MV-4-11 (cell line): ENCODE measurements around the gene KCNK3.

Source experiments
- DNase-seq: peaks from one replicate; lab custom pipeline; 2025; lab: John Stamatoyannopoulos, UW

KCNK3 gene

DNA sequence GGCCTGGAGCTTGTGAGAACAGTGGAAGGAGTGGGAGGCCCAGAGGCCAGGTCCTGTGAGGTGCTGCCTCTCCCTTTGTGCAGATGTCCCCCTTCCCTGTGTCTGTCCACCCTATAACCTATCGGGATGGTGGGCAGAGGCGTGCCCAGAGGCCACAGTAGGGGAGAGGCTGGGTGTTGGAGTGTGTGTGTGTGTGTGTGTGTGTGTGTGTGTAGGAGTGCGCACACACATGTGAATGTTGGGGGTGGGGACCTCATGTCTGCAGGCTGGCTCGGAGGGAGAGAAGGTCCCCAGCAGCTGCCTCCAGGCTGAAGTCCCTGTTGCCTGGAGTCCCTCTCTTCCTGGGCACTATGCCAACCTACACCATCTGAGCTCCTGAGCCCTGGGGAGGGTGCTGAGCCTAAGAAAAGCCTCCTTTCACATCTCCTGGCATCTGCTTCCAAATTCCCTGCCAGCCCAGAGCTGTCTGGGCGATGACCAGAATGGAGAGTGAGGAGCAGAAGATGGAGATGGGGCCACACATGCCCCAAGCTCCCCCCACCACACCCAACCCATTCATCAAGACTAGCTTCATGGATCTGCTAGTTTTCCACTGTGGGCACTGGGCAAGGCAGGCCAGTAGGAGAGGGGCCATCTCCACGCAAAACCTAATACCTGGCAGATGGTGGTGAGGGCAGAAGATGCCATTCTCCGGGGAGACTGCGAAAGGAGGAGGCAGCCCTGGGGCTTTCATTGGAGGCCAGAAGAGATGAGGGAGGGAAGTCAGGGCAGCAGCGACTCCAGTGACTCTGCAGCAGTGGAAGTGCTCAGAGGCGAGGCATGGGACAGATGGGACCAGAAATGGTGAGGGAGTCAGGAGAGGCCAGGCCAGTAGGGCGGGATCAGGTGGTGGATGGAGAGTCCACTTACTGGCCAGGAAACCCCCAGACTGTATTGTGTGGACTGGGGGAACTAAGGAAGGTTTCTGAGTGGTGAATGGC is 20.3 kb downstream of the KCNK3 start:
- no peak for DNase-seq

DNA sequence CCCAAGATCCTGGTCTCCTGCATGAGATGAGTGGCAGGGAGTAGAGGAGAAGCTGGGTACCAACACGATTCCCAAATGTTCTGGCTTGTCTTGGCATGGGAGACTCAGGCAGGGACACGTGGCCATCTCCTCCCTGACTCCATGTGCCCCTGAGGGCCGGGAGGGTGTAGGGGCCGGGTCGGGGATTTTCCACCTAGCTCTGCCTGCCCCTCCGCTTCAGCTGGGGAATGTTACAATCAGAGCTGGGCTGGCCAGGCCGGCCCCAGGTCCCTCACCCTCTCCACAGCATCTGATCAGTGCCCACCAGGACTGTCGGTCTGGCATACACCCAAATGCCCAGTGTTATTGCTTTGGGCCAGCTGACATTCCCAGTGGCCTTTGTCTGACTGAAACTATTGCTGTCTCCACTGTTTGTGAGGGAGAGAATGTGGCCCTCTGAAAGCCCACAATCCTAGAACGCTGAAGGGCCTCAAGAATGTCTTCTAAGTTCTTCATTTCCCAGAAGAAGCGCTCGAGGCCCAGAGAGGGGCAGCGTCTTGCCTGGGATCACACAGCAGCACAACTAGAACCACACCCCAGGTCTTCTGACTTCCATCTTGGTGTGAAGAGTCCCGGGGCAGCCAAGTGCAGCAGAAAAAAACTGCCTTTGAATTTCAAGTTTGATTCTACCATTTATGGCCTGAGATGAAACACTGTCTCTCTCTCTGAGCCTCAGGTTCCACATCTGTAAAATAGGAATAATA is 23.2 kb downstream of the KCNK3 start:
- no peak for DNase-seq

DNA sequence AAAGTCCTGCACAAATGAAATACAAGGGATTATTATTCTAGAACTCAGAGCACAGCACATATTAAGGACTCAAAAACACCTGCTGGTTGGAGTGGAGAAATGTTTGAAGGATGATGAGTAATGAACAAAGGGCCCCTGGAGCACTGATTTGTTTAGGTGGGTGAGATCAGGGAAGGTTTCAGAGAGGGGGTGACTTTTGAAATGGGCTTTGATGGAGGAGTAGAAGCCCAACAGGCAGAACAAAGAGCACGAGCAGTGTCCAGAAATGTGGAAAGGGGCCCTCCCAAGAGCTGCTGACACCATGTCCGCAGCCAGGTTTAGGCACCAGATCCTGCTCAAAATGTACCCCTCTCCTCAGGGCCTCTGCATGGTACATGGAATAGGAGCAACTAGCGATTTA is 23.8 kb downstream of the KCNK3 start:
- no peak for DNase-seq

DNA sequence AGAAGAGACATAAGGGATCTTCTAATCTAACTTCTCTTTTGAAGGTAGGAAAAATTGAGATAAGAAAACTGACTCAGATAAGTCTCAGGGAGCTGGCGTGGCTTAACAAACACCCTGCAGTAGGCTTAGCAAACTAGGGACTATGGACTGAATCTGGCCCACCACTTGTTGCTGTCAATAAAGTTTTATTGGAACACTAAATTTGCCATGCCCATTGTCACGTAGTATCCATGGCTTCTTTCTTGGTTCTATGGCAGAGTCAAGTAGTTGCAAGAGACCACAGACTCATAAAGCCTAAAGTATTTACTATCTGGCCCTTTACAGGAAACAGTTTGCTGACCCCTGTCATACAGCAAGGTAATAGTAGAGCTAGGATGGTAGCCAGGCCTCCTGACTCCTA is 24.2 kb downstream of the KCNK3 start:
- DNase-seq: no peak

DNA sequence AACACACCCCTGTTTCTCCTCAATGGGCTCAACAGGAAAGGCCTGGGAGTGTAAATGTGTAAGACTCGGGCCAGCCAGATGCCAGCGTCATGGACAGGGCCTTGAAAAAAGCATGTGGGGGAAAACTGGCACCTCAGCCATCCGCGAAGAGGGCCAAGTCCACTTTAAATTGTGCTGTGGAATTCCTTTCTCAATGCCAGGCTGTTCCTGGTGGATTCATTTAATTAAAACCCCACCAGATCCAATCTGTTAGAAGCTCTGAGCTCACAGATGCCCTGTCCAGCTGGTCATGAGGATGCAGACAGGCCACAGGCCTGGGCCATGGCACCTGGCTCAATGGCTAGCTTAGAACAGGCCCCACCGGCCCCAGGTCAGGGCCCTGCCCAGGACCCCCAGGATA is 24.8 kb downstream of the KCNK3 start:
- no peak for DNase-seq

DNA sequence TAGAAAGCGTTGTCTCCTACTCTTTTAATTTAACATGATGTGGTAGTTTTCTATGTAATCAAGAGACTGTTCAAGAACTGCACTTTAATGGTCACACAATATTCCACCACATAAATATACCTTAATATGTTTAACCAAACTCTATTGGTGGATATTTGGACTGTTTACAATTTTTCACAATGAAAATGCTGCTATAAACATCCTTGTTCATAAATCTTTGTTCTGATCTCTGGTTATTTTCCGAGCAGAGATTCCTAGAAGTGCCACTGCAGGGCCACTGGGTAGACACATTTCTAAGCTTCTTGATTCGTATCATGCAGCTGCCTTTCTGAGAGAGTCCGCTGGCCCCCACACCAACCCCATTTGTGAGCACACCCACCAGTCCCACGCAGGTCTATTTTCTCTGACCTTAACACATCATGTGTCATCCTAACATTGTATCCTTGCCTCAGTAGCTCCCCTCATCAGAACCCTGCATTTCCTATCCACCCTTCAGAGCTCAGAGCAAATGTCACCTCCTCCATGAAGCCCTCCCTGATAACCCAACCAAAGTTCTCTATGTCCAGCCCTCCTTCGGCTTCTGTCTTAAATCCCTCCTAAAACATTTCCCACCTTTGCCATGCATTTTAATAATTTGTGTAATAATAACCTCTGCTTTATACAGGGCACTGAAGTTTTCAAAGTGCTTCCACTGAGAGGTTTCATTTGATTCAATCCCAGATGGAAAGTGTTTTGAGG is 26.6 kb downstream of the KCNK3 start:
- DNase-seq: no peak

DNA sequence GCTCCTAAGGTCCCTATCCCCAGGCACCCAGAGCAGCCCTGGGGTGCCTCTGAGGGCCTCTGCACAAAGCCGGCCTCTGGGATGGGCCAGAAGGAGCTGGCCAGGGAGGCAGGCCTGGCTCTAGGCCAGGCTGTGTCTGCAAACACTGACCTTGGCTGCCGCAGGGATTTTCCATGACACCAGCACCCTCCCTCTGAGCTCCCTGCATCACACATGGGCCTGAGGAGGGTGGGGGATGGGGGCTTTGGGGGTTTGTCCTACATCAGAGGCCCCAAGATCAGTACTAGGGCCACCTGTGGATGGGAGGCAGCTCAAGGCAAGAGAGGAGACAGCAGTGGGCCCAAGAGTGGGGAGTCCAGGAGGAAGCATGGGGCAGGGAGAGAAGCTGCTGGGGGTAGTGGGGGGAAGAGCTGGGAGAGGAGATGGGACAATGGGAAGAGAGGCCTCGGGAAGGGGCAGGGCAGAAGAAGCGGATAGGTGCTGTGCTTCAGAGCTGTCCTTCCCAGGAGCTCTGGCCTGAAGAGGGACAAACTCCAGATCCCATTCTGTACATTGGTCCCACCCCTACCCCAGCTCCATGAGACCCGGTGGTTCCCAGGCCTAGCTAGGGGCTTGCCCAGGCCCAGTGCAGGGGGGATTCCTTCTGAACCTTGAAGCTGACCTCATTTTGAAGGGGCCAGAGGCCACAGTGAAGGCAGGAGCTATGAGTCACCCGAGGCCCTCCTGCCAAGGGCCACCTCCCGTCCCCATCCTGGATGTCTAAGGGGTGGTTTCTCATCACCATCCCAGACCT is 28.0 kb downstream of the KCNK3 start:
- DNase-seq: no peak

DNA sequence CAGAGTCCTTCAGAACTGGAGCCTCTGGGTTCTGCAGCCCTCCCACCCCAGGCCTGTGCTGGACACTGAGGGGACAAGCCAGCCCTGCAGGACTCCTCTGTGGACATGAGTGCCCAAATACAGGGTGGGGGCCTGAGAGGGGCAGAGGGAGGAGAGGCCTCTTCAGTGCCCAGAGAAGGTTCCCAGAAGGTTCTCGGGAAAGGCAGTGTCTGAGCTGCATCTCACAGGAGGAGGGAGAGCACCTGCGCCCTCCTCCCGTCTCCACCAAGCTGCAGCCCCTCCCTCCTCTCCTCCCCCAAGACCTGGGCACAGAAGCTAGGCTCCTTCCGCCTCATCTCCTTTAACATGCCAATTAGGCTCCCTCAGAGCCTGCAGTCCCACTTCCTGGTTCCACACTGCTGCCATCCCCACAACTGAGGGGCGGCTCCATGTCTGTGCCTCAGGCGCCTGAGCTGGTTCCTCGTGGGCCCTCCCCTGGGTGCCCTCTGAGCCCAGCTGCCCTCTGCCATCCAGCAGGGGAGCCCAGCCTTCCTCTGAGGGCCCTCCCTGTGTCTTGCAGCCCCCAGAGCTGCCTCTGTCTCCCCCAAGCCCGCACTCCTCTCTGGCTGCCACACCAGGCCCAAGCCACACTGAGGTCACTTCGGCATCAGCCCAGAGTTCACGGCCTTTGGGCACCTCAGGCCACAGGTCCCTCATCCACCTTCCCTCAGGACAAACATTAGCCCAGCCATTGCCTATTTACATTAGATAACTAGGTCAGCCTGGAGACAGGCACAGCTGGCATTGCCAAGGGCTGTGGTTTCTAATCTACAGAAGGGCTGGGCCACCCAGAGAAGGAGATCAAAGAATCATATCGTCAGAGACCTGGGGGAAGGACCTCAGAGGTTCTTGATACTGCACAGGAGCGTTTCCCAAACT is 28.9 kb downstream of the KCNK3 start:
- no peak for DNase-seq

DNA sequence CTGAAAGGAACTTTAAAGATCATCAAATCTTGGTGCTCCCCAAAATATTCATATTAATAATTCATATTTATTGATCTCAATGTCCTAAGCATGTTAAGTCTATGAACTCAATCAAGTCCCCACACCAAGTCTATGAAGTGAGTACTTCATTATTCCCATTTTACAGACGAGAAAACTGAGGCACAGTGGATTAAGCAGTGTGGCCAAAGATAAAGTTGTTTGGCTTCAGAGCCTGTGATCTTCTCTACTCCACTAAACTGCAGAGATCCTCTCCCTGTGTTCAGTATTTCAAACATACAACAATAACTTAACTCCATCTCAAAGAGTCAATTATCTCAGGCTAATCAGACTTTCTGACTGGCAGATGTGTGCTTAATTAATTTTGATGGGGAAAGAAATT is 29.8 kb downstream of the KCNK3 start:
- no peak for DNase-seq

DNA sequence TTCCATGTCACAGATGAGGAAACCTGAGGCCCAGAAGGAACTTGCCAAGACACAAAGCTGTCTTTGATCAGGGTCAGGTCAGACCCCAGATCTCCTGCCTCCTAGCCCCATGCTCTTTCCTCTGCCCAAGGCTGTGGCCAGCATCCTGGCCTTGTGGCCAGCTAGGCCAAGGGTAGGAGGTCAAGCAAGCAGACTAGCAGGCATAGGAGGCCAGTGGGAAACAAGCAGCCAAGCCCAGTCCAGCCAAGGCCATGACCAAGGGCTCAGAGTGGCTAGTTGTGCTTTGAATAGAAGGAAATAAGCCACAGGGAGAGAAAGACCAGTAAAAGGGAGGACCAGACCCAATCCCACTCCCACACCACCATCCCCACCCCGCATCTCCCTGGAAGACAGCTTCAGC is 30.4 kb downstream of the KCNK3 start:
- no peak for DNase-seq

DNA sequence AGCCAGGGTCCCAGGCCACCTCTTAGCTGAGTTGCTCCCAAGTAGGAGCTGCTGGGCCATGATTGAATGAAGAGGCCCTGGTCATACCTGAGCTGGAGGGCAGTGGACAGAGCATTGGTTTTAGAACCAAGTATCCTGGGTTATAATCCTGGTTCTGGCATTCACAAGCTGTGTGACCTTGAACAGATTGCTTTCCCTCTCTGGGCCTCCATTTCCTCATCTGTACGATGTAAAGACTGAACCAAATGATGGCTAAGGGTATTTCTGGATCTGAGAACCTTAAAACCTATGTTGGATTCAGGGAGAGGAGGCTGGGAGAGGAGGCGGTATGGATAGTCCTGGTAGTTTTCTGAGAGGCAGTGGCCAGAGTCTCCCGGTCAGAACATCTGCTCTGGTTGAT is 31.0 kb downstream of the KCNK3 start:
- no peak for DNase-seq

DNA sequence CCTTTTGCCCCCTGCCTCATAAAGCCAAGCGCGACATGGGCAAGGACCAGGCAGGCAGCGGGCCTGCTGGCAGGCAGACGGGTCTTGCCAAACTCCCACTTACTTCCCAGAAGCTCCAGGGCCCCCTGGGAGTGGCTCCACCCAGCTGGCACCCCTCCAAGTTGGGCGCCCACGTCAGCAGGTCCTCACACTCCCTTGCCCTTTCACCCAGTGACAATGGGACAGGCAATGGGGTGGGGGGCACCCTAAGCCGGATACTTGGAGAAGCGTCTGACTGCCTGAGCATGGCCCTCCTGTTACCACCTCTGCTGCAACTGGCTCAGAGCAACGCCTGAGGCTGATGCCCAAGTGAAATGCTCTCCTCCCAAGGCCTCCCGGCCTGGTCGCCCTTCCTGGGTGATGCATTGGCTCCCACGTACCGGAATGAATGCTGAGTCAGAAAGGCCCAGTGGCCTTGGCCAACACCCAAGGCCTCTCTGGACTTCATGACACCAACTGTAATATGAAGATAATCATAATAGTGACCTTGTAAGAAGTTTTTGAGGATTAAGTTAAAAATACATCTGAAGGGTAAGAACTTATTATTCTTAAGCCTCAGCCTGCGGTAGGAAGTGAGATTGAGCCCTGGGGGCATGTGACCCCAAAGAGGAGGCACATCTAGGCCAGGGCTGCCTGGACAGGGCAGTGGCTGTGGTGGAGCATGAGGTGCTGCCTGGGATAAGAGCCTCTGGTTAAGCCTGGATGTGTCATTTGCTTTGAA is 31.6 kb downstream of the KCNK3 start:
- DNase-seq: no peak

DNA sequence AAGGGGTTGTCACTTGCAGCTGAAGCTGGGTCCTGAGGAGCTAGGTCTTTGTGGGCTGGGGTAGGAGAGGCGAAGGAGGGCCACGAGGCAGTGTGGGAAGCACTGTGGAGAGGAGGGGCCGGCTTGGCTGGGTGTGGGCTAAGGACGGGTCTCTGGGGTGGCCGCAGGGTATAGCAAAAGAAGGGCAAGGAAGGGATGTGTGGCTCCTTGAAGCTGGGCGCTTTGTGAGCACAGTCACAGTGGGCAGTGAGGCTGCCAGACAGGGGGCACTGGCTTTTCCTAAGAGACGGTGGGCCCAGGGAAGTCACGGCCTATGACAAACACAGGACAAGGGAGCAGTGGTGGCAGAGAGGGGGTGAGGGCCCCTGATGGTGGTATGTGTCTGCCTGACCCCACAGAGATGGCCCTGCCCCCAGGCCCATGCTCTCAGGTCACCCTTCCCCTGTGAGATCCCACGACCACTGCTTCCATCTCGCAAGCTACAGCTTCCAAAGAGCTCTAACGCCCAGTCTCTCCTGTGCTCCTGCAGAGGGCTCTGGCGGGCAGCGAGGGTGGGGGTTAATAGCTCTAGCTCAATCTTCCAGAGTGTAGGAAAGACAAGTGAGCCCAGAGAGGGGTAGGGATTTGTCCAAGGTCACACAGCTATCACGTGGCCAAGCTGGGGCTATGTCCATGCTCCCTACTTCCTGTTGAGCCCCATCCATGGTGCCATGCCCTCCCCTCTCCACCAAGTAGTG is 32.4 kb downstream of the KCNK3 start:
- no peak for DNase-seq

DNA sequence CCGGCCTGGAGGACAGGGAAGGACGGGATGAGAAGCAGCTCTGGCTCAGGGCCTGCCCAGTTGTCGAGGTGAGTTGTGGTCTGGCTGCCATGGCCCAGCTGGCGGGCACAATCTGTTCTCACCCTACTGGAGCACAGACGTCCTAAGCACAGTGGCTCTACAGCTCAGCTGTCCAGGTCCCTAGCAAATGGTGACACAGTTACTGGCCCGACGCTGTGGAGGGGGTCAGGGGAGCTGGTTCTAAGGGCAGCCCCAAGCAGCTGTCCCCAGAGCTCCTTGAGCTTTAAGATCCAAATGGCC is 32.9 kb downstream of the KCNK3 start:
- no peak for DNase-seq

DNA sequence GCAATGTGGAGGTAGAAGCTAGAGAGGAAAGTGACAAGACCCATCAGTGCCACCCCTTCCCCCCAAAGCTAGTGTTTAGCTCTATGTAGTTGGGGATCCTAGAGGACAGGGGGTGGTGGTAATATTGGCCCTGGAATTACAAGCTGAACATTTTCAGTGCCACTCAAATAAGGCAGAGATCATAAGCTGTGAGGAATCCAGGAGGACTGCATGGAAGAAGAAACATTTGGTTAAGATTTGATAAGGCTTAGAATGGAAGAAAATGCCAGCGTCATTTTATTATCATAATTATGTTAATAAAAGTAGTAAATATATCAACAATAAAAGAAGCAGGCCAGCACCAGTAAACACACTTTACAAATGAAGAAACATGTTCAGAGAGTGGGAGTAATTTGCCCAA is 33.7 kb downstream of the KCNK3 start:
- no peak for DNase-seq

DNA sequence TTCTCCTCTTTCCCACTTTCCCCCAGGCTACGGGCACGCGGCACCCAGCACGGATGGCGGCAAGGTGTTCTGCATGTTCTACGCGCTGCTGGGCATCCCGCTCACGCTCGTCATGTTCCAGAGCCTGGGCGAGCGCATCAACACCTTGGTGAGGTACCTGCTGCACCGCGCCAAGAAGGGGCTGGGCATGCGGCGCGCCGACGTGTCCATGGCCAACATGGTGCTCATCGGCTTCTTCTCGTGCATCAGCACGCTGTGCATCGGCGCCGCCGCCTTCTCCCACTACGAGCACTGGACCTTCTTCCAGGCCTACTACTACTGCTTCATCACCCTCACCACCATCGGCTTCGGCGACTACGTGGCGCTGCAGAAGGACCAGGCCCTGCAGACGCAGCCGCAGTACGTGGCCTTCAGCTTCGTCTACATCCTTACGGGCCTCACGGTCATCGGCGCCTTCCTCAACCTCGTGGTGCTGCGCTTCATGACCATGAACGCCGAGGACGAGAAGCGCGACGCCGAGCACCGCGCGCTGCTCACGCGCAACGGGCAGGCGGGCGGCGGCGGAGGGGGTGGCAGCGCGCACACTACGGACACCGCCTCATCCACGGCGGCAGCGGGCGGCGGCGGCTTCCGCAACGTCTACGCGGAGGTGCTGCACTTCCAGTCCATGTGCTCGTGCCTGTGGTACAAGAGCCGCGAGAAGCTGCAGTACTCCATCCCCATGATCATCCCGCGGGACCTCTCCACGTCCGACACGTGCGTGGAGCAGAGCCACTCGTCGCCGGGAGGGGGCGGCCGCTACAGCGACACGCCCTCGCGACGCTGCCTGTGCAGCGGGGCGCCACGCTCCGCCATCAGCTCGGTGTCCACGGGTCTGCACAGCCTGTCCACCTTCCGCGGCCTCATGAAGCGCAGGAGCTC is 35.4 kb downstream of the KCNK3 start:
- no peak for DNase-seq

DNA sequence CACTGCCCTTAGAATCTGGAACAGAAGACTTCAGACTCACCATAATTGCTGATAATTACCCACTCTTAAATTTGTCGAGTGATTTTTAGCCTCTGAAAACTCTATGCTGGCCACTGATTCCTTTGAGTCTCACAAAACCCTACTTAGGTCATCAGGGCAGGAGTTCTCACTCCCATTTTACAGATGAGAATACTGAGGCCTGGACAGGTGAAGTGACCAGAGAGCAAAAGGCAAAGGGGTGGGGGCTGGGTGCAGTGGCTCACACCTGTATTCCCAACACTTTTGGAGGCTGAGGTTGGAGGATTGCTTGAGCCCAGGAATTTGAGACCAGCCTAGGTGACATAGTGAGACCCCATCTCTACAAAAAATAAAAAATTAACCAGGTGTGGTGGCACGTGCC is 36.8 kb downstream of the KCNK3 start:
- no peak for DNase-seq
